Gastrocnemius medialis (tissue), 4 donors: Measurements from ENCODE around the gene HK3.

ENCODE experiments used
- POLR2A ChIP-seq, 2 donors: fragments of 450-650 bp; IDR thresholded peaks; one replicate each; pipeline ENCODE4 v1.6.1; 2017; ENCODE audit warnings: antibody characterized with exemption in 2 of 2, mild to moderate bottlenecking in 2 of 2, moderate library complexity in 2 of 2
- TF ChIP-seq, protein P1 (sequence below), 5 experiments: fragments of 450-650 bp in 3 of 5; fragments of 200-600 bp in 2 of 5; sonication (generic) in 2 of 5; IDR thresholded peaks in 4 of 5; conservative IDR thresholded peaks in 1 of 5; 1 replicate in 4 of 5; 2 replicates in 1 of 5; pipeline ENCODE4 v1.5.1; 2016 to 2019; ENCODE audit warnings: antibody characterized with exemption in 5 of 5, mild to moderate bottlenecking in 3 of 5, moderate library complexity in 3 of 5

DNA sequence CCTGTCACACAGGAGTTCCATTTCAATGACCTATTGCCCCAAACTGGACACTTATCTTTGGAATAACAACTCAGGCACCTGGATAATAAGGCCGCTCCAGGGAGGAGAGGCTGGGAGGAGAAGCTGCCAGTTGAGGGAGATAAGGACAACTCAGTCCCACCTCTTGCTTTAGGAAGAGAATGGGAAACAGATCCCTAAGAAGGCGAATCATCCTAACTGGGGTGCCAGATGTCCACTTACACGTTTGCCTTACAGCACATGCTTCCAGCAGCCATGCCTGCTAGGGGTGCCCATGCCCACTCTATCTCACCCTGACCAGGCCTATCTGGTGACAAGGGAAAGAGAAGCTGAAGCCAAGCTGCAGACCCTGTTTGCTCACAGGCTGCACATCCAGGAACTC is 6.5 kb downstream of the HK3 start:
- TF ChIP-seq, protein P1, sequence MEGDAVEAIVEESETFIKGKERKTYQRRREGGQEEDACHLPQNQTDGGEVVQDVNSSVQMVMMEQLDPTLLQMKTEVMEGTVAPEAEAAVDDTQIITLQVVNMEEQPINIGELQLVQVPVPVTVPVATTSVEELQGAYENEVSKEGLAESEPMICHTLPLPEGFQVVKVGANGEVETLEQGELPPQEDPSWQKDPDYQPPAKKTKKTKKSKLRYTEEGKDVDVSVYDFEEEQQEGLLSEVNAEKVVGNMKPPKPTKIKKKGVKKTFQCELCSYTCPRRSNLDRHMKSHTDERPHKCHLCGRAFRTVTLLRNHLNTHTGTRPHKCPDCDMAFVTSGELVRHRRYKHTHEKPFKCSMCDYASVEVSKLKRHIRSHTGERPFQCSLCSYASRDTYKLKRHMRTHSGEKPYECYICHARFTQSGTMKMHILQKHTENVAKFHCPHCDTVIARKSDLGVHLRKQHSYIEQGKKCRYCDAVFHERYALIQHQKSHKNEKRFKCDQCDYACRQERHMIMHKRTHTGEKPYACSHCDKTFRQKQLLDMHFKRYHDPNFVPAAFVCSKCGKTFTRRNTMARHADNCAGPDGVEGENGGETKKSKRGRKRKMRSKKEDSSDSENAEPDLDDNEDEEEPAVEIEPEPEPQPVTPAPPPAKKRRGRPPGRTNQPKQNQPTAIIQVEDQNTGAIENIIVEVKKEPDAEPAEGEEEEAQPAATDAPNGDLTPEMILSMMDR (IDR thresholded peaks at IDR 0.05 in 4 of 5, conservative IDR thresholded peaks at IDR 0.05 in 1 of 5), result no peak
- no peak for TF ChIP-seq POLR2A (IDR thresholded peaks at IDR 0.05)
